Activated naive CD4-positive, alpha-beta T cell treated with Interleukin-2 at 50 U/mL for 16 hours (primary cell): Measurements from ENCODE around the gene RGS3.

Source experiments
- DNase-seq: peaks from one replicate; pipeline ENCODE4 v3.0.0-alpha.2; 2020

Gene RGS3

DNA sequence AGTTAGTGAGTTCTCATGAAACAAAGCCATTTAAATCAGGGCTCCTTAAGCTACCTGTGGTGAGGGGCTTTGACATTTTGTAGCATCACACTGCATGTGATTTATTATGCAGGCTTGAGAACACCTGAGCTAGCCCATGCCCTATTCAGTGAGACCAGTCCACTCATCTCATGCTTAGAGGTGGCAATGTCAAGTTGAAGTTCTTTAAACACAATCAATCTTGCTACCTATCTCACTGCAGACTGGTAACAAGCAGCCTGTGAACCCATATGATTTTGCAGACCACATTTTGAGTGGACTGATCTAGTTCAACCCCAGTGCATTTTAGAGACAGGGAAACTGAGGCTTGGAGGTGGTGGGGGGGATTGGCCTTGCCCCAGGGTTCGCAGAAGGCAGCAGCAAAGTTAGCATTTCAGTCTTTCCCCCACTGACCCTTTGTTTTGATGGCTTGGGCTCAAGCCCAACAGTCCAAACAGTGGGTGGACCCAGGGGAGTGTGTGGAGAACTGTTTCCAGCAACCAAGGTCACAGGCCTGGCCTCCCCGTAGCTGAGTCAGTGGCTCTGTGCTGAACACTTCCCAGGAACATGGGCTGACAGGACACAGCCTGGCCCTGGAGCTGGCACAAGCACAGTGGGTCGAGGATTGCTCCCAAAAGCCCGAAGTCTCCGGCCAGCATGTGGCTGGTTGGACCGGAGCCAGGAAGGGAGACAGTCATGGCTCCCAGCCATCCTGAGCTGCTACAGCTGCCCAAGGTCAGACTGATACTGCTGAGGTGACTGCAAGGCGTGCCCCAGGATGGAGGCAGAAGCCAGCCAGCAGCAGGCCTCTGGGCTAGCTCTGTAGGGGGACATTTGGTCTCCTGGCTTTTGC lies 95.3 kb downstream of the RGS3 start:
- DNase-seq = no peak

DNA sequence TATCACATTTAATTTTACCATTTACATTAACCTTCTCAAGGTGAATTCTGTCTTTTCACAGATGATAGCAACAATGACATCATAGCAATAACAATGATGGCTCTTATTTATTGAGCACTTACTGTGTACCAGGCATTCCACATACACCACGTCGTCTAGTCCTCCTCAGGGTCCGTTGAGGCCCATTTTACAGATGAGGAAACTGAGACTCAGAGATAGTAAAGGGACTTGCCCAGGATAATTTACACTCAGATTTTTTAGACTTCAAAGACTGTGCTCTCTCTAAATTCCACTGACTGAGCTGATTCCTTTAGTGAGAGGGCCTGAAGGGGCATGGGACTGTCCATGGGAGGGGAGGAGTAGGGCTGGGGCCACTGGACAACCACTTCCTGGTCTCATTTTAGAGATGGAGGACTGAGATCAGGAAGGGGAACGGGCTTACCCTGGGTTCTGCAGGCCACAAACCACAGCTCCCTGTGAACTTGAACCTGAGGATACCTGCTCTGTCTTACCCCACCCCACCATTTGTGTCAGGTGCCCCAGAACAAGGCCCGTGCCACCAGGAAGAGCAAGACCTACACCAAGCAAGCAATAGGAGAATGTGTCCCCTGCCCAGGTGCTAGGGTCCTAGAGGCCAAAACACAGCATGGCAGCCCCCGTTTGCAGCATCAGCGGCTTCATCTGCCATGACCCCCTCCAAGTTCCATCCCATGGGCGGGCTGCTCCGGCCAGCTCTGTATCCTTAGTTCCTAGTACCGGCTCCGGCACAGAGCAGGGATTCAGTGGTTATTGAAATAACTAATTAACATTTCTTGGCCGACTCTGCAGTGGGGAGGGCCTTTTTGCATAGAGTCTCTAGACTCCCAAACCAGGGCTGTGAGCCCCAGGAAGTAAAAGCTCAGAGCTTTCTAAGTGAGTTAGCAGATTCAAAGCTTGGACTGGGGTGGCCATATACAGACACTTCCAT lies 96.6 kb downstream of the RGS3 start:
- no peak for DNase-seq

- DNase-seq = no peak
Measured at GRCh38 chr9:113562653-113563381, 99.3 kb downstream of the RGS3 start.

GRCh38 chr9:113563826-113564497 lies 100.4 kb downstream of the RGS3 start:
- no peak for DNase-seq

- no peak for DNase-seq
Measured at GRCh38 chr9:113564498-113565237, 101.1 kb downstream of the RGS3 start.

- no peak for DNase-seq
Measured at GRCh38 chr9:113566016-113566711, 102.6 kb downstream of the RGS3 start.

- DNase-seq = no peak
Measured at GRCh38 chr9:113566712-113567071, 103.2 kb downstream of the RGS3 start.

- DNase-seq = no peak
Measured at GRCh38 chr9:113567361-113568080, 104.0 kb downstream of the RGS3 start.

- no peak for DNase-seq
Measured at GRCh38 chr9:113568081-113568435, 104.5 kb downstream of the RGS3 start.

DNA sequence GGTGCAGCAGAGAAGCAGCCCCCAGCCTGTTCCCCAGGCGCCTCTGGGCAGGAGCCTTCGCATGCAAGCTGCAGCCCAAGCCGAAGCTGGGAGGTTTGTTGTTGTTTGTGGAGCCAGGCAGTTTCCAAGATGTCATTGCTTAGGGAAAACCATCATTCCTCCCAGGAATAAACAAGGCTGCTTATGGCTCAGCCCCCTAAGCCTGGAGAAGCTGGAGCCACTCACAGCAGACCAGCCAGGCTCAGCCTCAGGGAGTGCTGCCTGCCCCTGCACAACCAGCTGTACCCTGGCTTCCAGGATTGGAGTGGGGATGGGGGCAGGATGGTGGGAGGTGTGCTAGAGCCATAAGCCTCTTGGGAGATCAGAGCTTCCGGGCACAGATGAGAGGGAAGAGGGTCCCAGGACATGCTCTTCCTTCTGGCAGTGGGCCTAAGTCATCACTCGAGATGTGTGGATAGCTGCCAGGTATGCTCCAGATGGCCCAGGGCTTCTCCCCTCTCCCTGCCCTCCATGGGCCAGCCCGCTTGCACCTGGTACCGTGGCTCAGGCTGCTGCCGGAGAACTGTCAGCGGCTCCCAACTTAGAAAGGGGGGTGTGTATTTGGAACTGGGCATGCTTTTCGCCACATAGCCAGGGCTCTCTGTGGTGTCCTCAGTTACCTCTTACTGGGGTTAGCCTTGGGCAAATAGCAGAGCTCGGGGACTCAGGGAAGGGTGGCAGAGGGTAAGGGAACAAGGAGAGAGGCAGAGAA lies 105.2 kb downstream of the RGS3 start:
- DNase-seq = no peak

DNA sequence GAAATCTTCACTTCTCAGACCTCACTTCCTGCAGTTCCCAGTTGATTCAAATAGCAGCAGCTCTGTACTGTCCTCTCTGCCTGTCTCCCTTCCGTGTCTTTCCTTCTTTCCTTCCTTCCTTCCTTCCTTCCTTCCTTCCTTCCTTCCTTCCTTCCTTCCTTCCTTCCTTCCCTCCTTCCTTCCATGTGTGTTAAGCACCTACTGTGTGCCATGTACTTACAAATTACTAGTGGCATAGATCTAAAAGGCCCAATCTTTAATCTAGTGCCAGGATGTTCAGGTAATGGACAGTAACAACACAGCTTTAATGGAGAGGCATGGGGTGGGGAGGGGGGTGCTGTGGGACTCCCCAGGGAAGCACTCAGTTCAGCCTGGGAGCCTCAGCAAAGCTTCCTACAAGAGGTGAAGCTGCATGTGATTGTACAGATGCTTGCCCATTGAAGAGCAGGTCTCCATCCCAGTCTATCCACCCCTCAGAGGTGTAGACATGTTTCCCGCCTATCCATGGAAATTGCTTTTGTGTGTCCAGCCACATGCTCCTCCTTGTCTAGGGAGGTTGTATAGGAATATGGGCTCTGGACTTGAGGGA lies 106.0 kb downstream of the RGS3 start:
- DNase-seq = no peak

- no peak for DNase-seq
Measured at GRCh38 chr9:113570106-113570505, 106.6 kb downstream of the RGS3 start.

GRCh38 chr9:113570749-113571711 lies 107.5 kb downstream of the RGS3 start:
- DNase-seq = no peak

DNA sequence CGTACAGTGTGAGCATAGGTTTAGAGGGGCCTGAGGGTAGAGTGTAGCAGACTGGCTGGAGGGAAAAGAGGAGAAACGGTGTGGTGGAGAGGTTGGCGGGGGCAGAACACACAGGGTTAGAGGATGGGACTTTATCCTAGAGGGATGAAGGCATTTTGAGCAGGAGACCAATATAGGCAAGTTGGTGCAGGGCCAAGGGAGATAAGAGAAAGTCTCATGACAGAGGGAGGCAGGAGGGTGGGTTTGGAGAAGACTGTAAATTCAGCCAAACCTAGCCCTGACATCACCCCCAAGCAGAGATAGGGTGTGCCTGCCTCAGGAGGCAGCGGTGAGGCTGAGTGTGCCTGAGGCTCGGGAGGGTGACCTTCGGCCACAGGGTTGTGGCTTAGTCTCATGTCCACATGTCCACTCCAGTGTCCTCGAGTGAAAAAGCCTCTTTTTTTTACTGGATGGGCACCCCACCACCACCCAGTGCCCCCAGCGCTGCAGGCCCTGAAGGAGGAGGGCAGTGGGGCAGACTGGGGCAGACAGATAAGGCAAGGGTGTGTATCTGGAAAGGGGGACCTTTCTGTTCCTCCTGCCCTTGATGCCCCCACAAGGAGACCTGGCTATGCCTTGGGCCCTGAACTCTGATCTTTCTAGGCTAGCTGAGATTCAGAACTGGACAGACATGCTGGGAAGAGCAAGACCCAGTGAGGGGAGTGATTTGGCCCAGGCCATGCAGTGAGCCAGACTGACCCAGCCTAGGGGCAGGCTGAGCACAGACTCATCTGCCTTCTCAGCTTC lies 108.7 kb downstream of the RGS3 start:
- no peak for DNase-seq

DNA sequence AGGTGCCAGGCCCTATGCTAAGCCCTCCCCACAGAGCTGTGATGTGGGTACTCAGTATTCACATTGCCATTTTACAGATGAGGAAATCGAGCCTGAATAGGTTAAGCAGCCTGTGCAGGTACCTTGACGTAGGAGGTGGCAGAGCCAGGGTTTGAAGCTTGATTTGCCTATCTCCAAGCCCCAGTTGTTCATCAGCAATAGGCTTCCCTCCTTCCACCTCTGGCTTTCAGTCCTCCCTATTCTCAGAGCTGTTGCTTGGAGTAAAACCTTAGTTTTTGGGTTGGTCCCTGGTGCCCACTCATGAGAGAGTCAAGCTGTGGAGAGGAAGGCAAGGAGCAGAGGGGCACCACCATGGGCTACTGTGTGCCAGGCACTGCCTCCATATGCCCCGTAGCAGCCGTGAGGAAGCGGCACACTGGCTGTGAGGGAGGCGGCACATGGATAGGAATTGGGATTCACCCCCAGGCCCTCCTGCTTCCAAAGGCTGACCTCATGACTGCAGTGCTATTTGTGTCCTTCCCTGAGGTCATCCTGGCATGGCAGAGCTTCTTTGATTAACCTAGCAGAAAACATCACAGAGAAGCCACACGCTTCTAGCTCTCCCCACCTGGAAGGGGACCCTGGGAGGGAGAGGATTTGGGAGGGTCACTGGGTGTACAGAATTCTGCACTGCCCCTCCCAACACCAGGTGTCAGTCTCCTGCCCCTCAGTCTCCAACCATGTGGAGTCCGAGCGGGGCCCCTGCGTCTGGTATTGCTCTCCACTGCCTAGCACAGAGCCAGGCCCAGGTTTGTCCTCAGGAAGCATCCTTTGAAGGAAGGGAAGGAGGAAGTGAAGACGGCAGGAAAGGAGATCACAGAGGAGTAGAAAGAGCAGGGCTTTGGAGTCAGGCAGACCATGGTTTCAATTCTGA lies 109.8 kb downstream of the RGS3 start:
- no peak for DNase-seq

DNA sequence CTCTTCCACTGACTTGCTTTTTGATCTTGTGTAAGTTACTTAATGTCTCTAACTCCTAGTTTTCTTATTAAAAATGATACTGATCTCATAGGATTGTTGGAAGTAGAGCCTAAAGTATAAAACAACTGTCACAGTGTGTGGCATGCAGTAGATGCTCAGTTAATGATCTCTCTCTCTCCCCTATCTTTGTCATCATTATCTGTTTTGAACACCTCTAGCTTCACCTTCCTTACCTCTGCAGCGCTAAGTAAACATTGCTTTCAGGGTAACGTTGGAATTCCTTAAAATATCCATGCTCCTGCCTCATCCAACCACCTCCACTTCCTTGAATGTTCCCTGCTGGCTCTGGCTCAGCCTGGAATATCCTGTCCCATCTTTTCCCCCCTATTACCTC lies 110.4 kb downstream of the RGS3 start:
- no peak for DNase-seq
